ENCODE measurements around the gene CARD11.

DNA sequence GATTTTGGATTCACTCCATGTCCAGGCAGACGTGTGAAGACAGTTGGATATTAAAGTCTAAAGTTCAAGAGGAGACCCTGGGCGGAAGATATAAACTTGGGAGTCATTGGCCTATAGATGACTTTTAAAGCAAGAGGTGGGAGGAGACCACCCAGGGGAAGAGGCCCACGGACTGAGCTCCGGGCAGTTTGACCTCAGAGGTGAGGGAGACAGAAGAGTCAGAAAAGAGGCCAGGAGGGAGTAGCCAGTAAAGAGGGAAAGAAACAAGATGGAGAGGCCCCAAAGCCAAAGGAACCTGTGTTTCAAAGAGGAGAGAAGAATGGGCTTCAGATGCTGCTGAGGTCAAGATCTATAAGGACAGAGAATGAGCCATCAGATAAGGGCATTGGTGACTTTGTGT, 11.4 kb downstream of the CARD11 start:
- TF ChIP-seq, protein P1, sequence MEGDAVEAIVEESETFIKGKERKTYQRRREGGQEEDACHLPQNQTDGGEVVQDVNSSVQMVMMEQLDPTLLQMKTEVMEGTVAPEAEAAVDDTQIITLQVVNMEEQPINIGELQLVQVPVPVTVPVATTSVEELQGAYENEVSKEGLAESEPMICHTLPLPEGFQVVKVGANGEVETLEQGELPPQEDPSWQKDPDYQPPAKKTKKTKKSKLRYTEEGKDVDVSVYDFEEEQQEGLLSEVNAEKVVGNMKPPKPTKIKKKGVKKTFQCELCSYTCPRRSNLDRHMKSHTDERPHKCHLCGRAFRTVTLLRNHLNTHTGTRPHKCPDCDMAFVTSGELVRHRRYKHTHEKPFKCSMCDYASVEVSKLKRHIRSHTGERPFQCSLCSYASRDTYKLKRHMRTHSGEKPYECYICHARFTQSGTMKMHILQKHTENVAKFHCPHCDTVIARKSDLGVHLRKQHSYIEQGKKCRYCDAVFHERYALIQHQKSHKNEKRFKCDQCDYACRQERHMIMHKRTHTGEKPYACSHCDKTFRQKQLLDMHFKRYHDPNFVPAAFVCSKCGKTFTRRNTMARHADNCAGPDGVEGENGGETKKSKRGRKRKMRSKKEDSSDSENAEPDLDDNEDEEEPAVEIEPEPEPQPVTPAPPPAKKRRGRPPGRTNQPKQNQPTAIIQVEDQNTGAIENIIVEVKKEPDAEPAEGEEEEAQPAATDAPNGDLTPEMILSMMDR (IDR thresholded peaks at IDR 0.05): no peak
- TF ChIP-seq POLR2AphosphoS5 (IDR thresholded peaks at IDR 0.05; ENCODE audit: low read depth, low read length): no peak
